B cell (primary cell): Measurements from ENCODE around the gene THAP9. TPM values are rescaled to one million over a fixed set of nuclear protein-coding genes. Genes with fewer than 3 reads are reported as not detected.
"Not testable (repeated sequence)": the region's sequence is repeated elsewhere in the genome, so short reads cannot be mapped to it uniquely, and the experiment has no call there.

ENCODE experiments used
- ATAC-seq: fragments of 200-7000 bp; cut with Tn5 transposase; one replicate; pipeline ENCODE4 v1.10.0; 2021; ENCODE audit warnings: low read depth, mild to moderate bottlenecking, moderate number of reproducible peaks, moderate library complexity
- CTCF ChIA-PET: fragments of 350-600 bp; sonication (Branson Sonifier 250); formaldehyde crosslinking; loops from one replicate; lab custom pipeline; 2021; ENCODE audit warnings: antibody characterized with exemption, inconsistent platforms; lab: Charles Lee
- POLR2A ChIA-PET: fragments of 350-600 bp; sonication (Branson Sonifier 250); formaldehyde crosslinking; loops from one replicate; lab custom pipeline; 2021; ENCODE audit warnings: antibody characterized with exemption; lab: Charles Lee
- DNase-seq: peaks from one replicate; pipeline ENCODE4 v3.0.0; 2013
- H2AFZ ChIP-seq: 2 replicates; pipeline ENCODE4 v1.6.1; 2012; ENCODE audit warnings: mild to moderate bottlenecking, low read depth, low read length; ENCODE audit not compliant: insufficient read depth, poor library complexity, severe bottlenecking
- H3K27ac ChIP-seq, 2 donors: 1 replicate in 1 of 2; 2 replicates in 1 of 2; pipeline ENCODE4 v1.5.1; 2012 to 2013; ENCODE audit warnings: low read length in 2 of 2, mild to moderate bottlenecking in 2 of 2, moderate library complexity in 1 of 2
- H3K27me3 ChIP-seq, 4 experiments: fragments of 200-600 bp in 1 of 4; sonication (generic) in 1 of 4; replicated peaks in 1 of 4; 1 replicate in 2 of 4; 2 replicates in 2 of 4; pipeline versions ENCODE4 v1.6.1 to v1.7.0; 2013 to 2016; ENCODE audit warnings: low read length in 3 of 4, mild to moderate bottlenecking in 2 of 4, mixed read lengths in 1 of 4, moderate library complexity in 1 of 4; ENCODE audit not compliant: insufficient read depth in 4 of 4, control insufficient read depth in 3 of 4; ENCODE audit errors: control extremely low read depth in 1 of 4
- H3K36me3 ChIP-seq, 2 experiments: replicated peaks in 1 of 2; 1 replicate in 1 of 2; 2 replicates in 1 of 2; pipeline versions ENCODE4 v1.6.1 to v1.7.1; 2013; ENCODE audit warnings: low read length in 1 of 2; ENCODE audit not compliant: insufficient read depth in 2 of 2, control insufficient read depth in 1 of 2; ENCODE audit errors: control extremely low read depth in 1 of 2, extremely low read depth in 1 of 2
- H3K4me1 ChIP-seq, 2 donors: fragments of 200-600 bp in 1 of 2; sonication (generic) in 1 of 2; 1 replicate in 1 of 2; 2 replicates in 1 of 2; pipeline versions ENCODE4 v1.5.1 to v1.6.1; 2013 to 2017; ENCODE audit warnings: low read length in 2 of 2; ENCODE audit not compliant: control insufficient read depth in 2 of 2, insufficient read depth in 2 of 2
- H3K4me2 ChIP-seq: replicated peaks from 2 replicates; pipeline ENCODE3; 2012; ENCODE audit warnings: mild to moderate bottlenecking, low read depth, low read length; ENCODE audit not compliant: poor library complexity, severe bottlenecking
- H3K4me3 ChIP-seq, 5 experiments: fragments of 200-600 bp in 1 of 5; sonication (generic) in 1 of 5; 1 replicate in 3 of 5; 2 replicates in 2 of 5; pipeline versions ENCODE4 v1.5.1 to v1.7.0; 2011 to 2016; ENCODE audit warnings: low read length in 4 of 5, mild to moderate bottlenecking in 4 of 5, low read depth in 2 of 5, control low read depth in 1 of 5, moderate library complexity in 1 of 5; ENCODE audit not compliant: insufficient read depth in 1 of 5; ENCODE audit errors: control extremely low read depth in 1 of 5, extremely low read depth in 1 of 5
- H3K79me2 ChIP-seq: fragments of 200-600 bp; sonication (generic); one replicate; pipeline ENCODE4 v1.6.0; 2016; ENCODE audit warnings: low read length; ENCODE audit not compliant: control insufficient read depth, insufficient read depth
- H3K9ac ChIP-seq: fragments of 200-600 bp; sonication (generic); 2 replicates; pipeline ENCODE4 v1.6.1; 2017; ENCODE audit warnings: mild to moderate bottlenecking, low read length, moderate library complexity
- H3K9me3 ChIP-seq, 3 donors: one replicate each; pipeline versions ENCODE4 v1.6.1 to v1.7.1; 2013; ENCODE audit warnings: low read length in 2 of 3; ENCODE audit not compliant: control insufficient read depth in 2 of 3, insufficient read depth in 1 of 3; ENCODE audit errors: control extremely low read depth in 1 of 3
- H4K20me1 ChIP-seq: 2 replicates; pipeline ENCODE4 v1.6.0; 2012; ENCODE audit warnings: mild to moderate bottlenecking, low read length; ENCODE audit not compliant: insufficient read depth, control insufficient read depth, poor library complexity, severe bottlenecking
- H3K27ac Mint-ChIP-seq: one replicate; pipeline ENCODE4 v1.8.0; 2021; ENCODE audit warnings: mixed read lengths
- H3K27me3 Mint-ChIP-seq: one replicate; pipeline ENCODE4 v1.8.0; 2021; ENCODE audit warnings: mixed read lengths
- H3K4me1 Mint-ChIP-seq: one replicate; pipeline ENCODE4 v1.8.0; 2021; ENCODE audit warnings: mixed read lengths
- H3K4me3 Mint-ChIP-seq: one replicate; pipeline ENCODE4 v1.8.0; 2021; ENCODE audit warnings: mixed read lengths
- H3K9me3 Mint-ChIP-seq: one replicate; pipeline ENCODE4 v1.8.0; 2022; ENCODE audit warnings: mixed read lengths; ENCODE audit not compliant: insufficient read depth
- CTCF ChIP-seq: fragments of 200-600 bp; IDR thresholded peaks from one replicate; pipeline ENCODE4 v1.8.0; 2022; ENCODE audit warnings: antibody characterized with exemption, mild to moderate bottlenecking
- EZH2 ChIP-seq: IDR thresholded peaks from 2 replicates; pipeline ENCODE4 v1.6.1; 2012; ENCODE audit warnings: borderline replicate concordance, low read depth, mild to moderate bottlenecking, moderate library complexity, low read length; ENCODE audit not compliant: insufficient read depth, poor library complexity, severe bottlenecking
- WGBS: methylation state at CpG from one replicate; pipeline ENCODE4 v1.1.5; 2013; ENCODE audit warnings: missing lambda C conversion rate; ENCODE audit not compliant: insufficient coverage; 5-methylcytosine and 5-hydroxymethylcytosine counted together
- intact Hi-C: fragments of 100-400 bp; cut with micrococcal nuclease; formaldehyde crosslinking; loops from one replicate; pipeline ENCODE4 v1.10.0; 2022
- polyA plus RNA-seq: library from polyadenylated mRNA; depleted of rRNA; stranded (reverse); fragments of >200 nt; gene quantifications from 2 replicates; pipeline ENCODE4 v1.2.3, GENCODE V29; 2012
- total RNA-seq, 2 donors: library from RNA; stranded (reverse); fragments of 120-200 nt in 1 of 2; gene quantifications; 1 replicate in 1 of 2; 2 replicates in 1 of 2; pipeline versions ENCODE4 v1.2.3 to v1.2.4, GENCODE V29; 2013 to 2022

THAP9 gene
- total and polyA plus RNA-seq, 2 donors (not counting 1 experiment from before 2014, with no cell fraction given) = 2.0 to 6.8 TPM

GRCh38 chr4:82865592-82865991 lies 34.9 kb upstream of the THAP9 start:
- no peak for ATAC-seq

GRCh38 chr4:82866033-82866432 lies 34.5 kb upstream of the THAP9 start:
- H2AFZ ChIP-seq, H3K4me3 ChIP-seq, CTCF ChIA-PET, intact Hi-C loops, H3K27ac Mint-ChIP-seq, H3K4me1 Mint-ChIP-seq, H3K9ac ChIP-seq, H3K4me3 Mint-ChIP-seq, H4K20me1 ChIP-seq, H3K79me2 ChIP-seq, DNase-seq, H3K27me3 ChIP-seq, H3K9me3 Mint-ChIP-seq, H3K4me1 ChIP-seq, H3K27me3 Mint-ChIP-seq, H3K9me3 ChIP-seq, ATAC-seq, H3K4me2 ChIP-seq, H3K27ac ChIP-seq: not testable (repeated sequence)
- H3K36me3 ChIP-seq = peaks cover 28 to 88% of the 10 kb centered on the region in 2 experiments
- 67% methylated on average over 4 of the region's 6 CpGs for WGBS
- POLR2A ChIA-PET = interaction anchor here (0.6 kb wide), 1 partner anchor 151 kb away, joined by 3 read pairs; no protein-coding TSS in a partner anchor

More at GRCh38 chr4:82865592-82865991, 34.9 kb upstream of the THAP9 start:
- no peak for TF ChIP-seq EZH2
- TF ChIP-seq CTCF = no peak
- Histone ChIP-seq H3K27ac (no peak overlapping the region), H3K9ac (no peak overlapping the region), H3K4me3 (no peak overlapping the region), H3K36me3 (peaks cover 25 to 84% of the 10 kb centered on the region in 2 experiments), H3K4me2 (no peak overlapping the region), H3K79me2 (peaks cover 3% of the 10 kb centered on the region), H3K27me3 (no peaks in the 10 kb centered on the region), H3K4me1 (no peaks in the 10 kb centered on the region), H2AFZ (no peak overlapping the region), H4K20me1 (peaks cover 6% of the 10 kb centered on the region), H3K9me3 (no peaks in the 10 kb centered on the region)
- Mint-ChIP-seq H3K9me3 (no peaks in the 10 kb centered on the region), H3K4me3 (no peak overlapping the region), H3K27me3 (no peaks in the 10 kb centered on the region), H3K4me1 (no peaks in the 10 kb centered on the region), H3K27ac (no peak overlapping the region)
- intact Hi-C loops = no loop called here
- no CpG with 5 or more reads among the region's 1 CpG for WGBS
- POLR2A ChIA-PET = interaction anchor here (0.6 kb wide), 1 partner anchor 151 kb away, joined by 3 read pairs; no protein-coding TSS in a partner anchor
- DNase-seq = no peak
- CTCF ChIA-PET = no interaction called here
